GM19238 (cell line): ENCODE data around the gene SHANK2.

Source experiments
- DNase-seq: peaks from one replicate; pipeline ENCODE4 v3.0.0; 2011; ENCODE audit warnings: low spot score; ENCODE audit not compliant: insufficient read length

Gene SHANK2

GRCh38 chr11:71222318-71223080 is 29.9 kb downstream of the SHANK2 start:
- no peak for DNase-seq

GRCh38 chr11:71221821-71222220 is 30.6 kb downstream of the SHANK2 start:
- no peak for DNase-seq

GRCh38 chr11:71221201-71221600 is 31.2 kb downstream of the SHANK2 start:
- no peak for DNase-seq

- no peak for DNase-seq
Measured at GRCh38 chr11:71218789-71219499, 33.4 kb downstream of the SHANK2 start.

- DNase-seq = no peak
Measured at GRCh38 chr11:71215425-71215965, 36.9 kb downstream of the SHANK2 start.

- DNase-seq = no peak
Measured at GRCh38 chr11:71214553-71215424, 37.6 kb downstream of the SHANK2 start.

GRCh38 chr11:71213696-71214552 is 38.5 kb downstream of the SHANK2 start:
- DNase-seq = no peak

- DNase-seq = no peak
Measured at GRCh38 chr11:71212871-71213559, 39.4 kb downstream of the SHANK2 start.

- DNase-seq = no peak
Measured at GRCh38 chr11:71211631-71212030, 40.7 kb downstream of the SHANK2 start.

GRCh38 chr11:71210861-71211260 is 41.5 kb downstream of the SHANK2 start:
- DNase-seq = no peak

GRCh38 chr11:71209656-71210055 is 42.7 kb downstream of the SHANK2 start:
- DNase-seq = no peak

- no peak for DNase-seq
Measured at GRCh38 chr11:71209181-71209580, 43.2 kb downstream of the SHANK2 start.

GRCh38 chr11:71208011-71208774 is 44.2 kb downstream of the SHANK2 start:
- DNase-seq = no peak

GRCh38 chr11:71207563-71207962 is 44.8 kb downstream of the SHANK2 start:
- DNase-seq = no peak

- no peak for DNase-seq
Measured at GRCh38 chr11:71206186-71206585, 46.2 kb downstream of the SHANK2 start.

GRCh38 chr11:71204748-71205664 is 47.4 kb downstream of the SHANK2 start:
- DNase-seq = no peak

GRCh38 chr11:71204294-71204693 is 48.1 kb downstream of the SHANK2 start:
- no peak for DNase-seq

GRCh38 chr11:71203681-71204080 is 48.7 kb downstream of the SHANK2 start:
- DNase-seq = no peak
